Stimulated activated CD8-positive, alpha-beta memory T cell treated with anti-CD3 and anti-CD28 coated beads, Interleukin-15, amount 100 ng/mL, for 4 hours (primary cell): ENCODE measurements around the gene G6PC3.
A peak's percentile ranks its signal among the peaks of the same experiment; 100 is the strongest.

Experiments used
- DNase-seq, 2 donors: peaks; one replicate each; pipeline ENCODE4 v3.0.0-alpha.2; 2020; ENCODE audit warnings: low read depth in 2 of 2

G6PC3 gene

DNA sequence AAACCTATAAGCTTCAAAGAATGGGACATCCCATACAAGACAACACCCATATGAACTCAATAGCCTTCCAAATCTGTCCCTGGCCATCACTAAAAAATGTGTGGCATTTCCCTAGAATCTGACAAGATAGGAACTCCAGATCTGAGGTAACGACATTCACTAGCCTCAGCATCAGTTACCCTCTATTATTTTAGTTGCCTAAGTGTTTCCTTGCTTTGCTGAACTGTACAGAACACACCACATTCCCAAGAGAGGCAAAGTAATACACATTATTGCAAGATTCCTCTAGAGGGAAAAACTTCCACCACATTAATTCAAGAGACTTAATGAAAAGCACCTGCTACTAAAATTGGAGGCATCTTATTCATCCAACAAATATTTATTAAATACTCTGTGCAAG, 9.1 kb upstream of the G6PC3 start:
- DNase-seq: no peak

- DNase-seq: no peak
These were observed 7.7 kb upstream of the G6PC3 start for GRCh38 chr17:44062871-44063270.

DNA sequence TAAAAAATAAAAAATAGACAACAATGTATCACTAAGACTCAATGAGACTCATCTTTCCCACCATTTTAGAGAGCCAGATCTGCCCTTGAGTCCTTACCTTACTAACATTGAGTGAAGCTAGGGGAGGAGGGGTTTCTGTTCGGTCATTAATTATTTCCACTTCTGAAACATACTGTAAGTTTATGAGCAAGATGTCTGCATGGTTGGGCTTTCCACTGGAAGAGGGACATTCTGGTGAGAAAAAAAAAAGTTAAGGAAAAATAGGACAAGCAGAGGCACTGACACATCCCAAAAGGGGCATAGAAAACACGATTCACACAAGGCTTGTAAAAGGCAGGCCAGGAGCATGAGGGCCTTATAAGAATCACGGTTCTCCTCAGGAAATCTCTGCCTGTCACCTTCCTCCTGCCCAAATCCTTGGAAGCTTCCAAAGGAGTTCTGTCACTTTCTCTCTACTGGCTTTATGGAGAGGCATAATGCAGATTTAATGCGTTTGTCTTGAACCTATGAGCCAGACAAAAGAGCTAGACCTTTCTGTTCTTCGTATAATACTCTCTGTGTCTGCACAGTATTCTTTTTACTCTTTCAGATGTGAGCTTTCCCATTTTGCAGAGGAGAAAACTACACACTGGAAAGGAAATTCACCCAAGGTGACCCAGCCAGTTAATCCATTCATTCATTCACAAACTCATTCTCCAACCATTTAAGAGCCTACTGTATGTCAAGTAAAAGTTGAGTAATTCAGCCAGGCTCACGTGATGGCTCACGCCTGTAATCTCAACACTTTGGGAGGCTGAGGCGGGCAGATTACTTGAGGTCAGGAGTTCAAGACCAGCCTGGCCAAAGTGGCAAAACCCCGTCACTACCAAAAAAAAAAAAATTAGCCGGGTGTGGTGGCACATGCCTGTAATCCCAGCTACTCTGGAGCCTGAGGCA, 6.6 kb upstream of the G6PC3 start:
- DNase-seq: no peak

DNA sequence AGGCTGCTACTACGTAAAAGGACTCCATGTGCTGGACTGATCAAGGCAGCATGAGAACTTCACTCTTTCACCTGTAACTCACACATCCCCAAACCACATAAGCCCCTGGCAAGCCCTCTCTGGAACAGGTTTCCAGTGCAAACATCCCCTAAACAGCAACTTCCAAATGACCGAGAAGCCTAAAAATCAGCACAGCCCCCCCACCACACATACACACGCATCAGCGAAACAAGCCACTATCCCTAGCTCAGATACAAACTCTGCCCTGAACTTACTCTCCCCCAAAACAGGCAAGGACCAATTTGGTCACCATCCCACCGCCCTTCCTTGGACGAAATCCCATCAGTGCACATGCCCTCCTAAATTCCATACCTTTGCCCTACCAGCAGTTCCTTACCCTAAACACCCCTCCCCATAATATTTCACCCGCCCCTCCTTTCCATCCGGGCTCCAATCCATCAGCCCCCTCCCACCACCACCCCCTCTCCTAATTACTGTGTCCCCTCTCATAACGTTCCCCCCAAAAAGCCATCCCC, 4.8 kb upstream of the G6PC3 start:
- DNase-seq: no peak

DNA sequence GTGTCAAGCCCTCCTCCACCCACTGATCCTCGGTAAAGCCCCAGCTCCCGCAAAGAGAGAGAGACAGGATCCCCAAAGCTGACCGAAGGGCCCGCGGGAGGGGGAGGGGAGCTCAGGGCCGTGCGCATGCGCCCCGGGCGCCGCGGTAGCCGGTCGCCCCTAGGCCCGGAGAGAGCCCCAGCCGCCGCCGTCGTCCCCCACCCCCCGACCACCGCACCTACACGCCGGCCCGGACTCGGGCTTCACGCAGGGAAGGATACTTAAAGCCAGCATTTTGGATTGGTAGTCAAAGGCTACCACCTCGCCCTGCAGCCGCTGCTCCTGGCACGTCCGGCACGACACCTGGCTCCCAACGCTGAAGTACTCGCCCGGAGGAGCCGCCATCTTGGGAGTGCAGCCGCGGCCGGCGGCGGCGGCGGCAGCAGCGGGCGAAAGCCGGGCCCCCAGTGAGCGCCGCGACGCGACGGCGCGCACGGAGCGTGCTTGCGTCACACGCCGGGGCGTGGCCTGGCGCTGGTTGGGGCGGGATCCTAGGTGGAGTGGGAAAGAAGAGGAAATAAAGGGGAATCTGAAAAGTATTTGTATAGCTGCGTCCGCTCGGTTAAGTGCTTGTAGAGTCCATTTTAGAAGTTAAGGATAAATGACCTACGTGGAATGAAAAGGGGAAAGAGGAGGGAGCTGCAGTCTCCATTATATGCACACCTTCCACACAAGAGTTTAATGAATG, 4.2 kb upstream of the G6PC3 start, which contains the start of gene LSM12:
Gene LSM12, minus strand, starts transcription at position 468 of the 727 bp plus-strand sequence. Its CDS starts 84 bp downstream, at position 384.
- peak; percentile 74 to 77 for DNase-seq

DNA sequence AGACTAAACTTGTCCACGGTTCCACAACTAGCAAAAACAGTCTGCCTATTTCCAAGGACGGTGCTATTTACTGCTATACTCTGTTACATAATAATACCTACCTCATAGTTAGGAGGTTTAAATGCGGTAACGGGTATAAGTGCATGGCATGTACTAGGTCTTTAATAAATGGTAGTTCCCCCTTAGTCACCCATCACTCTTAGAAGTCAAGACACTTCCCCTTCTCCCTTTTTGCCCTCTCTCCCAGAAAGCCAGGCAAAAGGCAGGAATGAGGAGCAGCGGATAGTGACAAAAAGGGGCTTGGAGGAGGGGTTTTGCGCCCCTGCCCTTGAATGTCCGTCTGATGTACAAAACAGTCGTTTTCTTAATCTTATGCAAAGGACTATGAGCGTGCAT, 3.0 kb upstream of the G6PC3 start:
- DNase-seq: no peak

GRCh38 chr17:44069974-44070454, 521 bp upstream of the G6PC3 start:
- no peak for DNase-seq

- no peak for DNase-seq
These were observed 624 bp downstream of the G6PC3 start for GRCh38 chr17:44071198-44071520.

GRCh38 chr17:44071772-44072171, 1.2 kb downstream of the G6PC3 start:
- DNase-seq: no peak

GRCh38 chr17:44074231-44074910, 3.8 kb downstream of the G6PC3 start:
- DNase-seq: no peak

- no peak for DNase-seq
These were observed 4.4 kb downstream of the G6PC3 start for GRCh38 chr17:44074911-44075285.

DNA sequence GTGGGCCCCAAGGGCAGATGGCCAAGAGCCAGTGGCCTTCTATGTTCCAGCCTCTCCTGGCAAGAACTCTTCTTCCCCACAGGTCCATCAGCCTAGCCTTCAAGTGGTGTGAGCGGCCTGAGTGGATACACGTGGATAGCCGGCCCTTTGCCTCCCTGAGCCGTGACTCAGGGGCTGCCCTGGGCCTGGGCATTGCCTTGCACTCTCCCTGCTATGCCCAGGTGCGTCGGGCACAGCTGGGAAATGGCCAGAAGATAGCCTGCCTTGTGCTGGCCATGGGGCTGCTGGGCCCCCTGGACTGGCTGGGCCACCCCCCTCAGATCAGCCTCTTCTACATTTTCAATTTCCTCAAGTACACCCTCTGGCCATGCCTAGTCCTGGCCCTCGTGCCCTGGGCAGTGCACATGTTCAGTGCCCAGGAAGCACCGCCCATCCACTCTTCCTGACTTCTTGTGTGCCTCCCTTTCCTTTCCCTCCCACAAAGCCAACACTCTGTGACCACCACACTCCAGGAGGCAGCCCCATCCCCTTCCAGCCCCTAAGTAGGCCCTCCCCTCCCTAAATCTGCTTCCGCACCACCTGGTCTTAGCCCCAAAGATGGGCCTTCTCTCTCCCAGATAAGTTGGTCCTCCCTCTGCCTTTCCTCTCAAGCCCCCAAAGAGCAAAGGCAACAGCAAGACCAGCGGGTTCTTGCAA, 5.2 kb downstream of the G6PC3 start:
- DNase-seq: no peak

DNA sequence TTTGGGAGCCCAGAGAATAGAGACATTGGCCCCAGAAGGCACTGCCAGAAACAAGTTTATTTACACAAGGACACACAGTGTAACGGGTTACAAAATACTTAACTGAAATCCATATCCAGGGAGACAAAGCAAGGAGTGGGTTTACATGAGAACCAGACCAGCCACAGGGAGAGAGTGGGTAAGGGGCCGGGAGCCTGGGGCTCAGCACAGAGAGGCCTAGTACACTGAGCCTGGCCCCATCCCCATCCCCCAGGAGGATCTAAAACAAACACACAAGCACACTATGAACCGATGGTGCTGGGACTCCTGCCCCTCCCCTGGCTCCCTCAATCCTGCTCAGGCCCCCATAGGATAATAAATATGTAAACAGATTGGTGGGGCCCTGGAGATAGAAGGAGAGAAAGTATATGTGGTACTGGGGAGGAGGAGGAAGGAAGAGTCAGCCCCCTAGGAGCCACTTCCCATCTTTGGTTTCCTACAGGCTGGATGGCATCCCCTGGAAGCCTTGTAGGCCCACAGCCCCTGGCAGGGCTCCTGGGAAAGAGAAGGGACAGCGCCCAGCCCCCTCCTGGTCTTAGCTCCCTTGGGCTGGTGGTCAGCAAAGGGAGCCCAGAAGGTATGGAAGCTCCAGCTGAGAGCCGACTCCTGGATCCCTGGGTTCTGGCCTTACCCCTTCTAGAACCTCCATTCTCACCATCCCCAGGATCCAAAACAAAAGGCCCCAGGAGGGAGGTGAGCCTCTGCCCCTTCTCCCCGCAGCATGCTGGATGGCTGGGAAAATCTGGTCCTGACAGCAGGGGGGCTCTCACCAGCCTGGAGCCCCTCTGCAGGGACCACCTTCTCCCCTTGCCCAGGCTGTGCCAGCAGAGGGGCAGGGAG, 6.4 kb downstream of the G6PC3 start:
- DNase-seq: no peak

GRCh38 chr17:44077595-44077909, 7.0 kb downstream of the G6PC3 start:
- DNase-seq: no peak

DNA sequence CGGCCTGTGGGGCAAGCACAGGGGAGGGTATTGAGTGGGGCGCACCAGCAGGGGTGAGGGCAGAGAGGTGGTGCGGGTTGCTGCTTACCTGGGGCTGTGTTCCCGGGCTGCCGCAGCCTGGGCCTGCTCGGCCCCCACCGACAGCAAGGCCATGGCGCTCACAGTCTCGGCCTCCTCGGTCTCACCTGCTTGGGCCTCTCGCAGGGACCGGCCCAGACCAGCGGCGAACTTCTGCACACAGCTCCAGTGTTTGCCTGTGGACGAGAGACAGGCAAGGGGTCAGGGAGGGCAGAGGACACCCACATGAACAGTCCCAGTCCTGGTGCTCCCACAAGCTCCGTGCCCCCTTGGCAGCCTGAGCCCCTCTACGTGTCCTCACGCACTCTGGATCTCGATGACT, 7.9 kb downstream of the G6PC3 start:
- no peak for DNase-seq

DNA sequence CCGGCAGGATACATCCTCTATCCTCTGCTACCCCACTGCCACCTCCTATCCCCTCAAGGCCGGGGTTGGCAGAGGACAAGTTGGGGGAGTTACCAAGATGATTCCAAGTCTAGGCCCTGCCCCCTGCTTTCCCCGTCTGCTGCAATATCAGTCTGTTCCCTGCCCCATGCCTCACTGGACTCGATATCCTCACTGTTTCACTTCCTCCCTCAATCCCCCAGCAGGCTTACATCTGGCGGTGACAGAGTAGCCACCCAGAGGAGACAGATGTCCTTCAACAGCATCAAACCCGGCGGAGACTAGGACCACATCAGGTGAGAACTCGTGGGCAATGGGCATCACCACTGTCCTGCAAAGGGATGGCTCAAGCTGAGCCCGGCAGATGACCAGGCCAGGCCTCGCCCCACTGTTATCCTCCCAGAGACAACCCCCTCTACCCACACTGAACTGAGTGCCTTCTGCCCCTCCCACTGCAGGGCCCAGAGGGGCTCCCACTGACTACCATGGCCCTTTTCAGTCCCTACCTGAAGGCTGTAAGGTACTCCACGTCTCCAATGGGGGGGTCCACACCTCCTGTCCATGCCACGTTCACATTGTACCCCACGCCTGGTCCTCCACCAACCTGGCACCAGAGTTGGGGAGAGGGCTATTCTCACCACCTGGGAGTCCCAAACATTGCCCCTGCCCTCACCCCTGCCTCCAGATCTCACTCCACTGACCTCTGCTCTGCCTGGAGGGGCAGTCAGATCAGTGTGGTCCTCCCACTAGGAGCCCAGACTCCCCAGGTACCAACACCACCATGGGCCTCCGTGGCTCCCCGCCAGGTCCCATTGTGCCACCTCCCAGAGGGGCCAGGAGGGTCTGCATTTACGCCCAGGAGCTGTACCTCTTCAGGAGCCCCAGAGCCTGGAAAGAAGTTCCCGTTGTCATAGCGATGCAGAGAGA, 9.6 kb downstream of the G6PC3 start:
- no peak for DNase-seq

DNA sequence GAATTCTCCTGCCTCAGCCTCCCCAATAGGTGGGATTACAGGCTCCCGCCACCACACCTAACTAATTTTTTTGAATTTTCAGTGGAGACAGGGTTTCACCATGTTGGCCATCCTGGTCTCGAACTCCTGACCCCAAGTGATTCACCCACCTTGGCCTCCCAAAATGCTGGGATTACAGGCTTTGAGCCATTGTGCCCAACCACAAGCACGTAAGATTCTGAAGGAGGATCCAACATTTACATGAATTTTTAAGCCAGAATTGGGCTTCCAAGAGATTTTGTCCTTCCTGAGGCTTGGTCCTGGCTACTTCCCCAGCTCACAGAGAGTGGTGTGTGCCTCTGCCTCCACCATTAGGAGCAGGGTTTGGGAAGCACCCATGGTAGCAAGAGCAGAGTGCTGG, 11.1 kb downstream of the G6PC3 start:
- no peak for DNase-seq

DNA sequence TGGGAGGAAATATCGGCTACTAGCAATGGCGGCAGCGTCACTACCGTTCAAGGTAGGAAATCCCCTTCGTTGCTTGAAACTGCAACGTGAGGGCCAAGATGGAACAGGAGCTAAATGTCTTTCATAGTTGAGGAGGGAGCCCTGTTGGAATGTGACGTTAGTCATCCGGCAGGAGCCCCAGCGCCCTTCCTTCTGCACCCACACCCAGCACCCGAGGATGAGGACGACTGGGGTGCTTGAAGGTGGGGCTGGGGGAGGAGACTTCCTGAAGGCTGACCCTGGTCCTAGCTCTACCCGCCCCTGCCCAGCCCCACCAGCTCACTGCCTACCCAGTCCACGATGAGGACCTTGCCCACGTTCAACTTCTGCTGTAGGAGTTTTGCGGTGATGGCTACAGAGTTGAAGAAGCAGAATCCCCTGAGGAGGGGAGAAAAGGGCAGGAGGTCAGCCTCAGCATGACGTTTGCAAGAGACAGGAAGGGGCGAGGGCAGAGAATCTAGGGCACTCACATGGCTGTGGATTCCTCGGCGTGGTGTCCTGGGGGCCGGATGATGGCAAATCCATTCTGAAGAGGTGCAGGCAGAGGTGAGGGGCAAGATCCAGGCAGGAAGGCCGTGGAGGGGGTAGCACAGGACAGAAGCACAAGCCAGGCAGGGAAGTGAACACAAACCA, 11.9 kb downstream of the G6PC3 start:
- no peak for DNase-seq

GRCh38 chr17:44083250-44083849, 12.8 kb downstream of the G6PC3 start:
- no peak for DNase-seq
